Effector CD4-positive, alpha-beta T cell (primary cell): ENCODE data around the gene GALR2.
"Not testable (repeated sequence)": the region's sequence is repeated elsewhere in the genome, so short reads cannot be mapped to it uniquely, and the experiment has no call there.

Experiments used
- DNase-seq: peaks from one replicate; pipeline ENCODE4 v3.0.0-alpha.2; 2020
- total RNA-seq: gene quantifications from one replicate; lab custom pipeline; 2026; lab: John Stamatoyannopoulos, UW

GALR2 gene, protein sequence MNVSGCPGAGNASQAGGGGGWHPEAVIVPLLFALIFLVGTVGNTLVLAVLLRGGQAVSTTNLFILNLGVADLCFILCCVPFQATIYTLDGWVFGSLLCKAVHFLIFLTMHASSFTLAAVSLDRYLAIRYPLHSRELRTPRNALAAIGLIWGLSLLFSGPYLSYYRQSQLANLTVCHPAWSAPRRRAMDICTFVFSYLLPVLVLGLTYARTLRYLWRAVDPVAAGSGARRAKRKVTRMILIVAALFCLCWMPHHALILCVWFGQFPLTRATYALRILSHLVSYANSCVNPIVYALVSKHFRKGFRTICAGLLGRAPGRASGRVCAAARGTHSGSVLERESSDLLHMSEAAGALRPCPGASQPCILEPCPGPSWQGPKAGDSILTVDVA
- total RNA-seq: 1.1 reads per million

DNA sequence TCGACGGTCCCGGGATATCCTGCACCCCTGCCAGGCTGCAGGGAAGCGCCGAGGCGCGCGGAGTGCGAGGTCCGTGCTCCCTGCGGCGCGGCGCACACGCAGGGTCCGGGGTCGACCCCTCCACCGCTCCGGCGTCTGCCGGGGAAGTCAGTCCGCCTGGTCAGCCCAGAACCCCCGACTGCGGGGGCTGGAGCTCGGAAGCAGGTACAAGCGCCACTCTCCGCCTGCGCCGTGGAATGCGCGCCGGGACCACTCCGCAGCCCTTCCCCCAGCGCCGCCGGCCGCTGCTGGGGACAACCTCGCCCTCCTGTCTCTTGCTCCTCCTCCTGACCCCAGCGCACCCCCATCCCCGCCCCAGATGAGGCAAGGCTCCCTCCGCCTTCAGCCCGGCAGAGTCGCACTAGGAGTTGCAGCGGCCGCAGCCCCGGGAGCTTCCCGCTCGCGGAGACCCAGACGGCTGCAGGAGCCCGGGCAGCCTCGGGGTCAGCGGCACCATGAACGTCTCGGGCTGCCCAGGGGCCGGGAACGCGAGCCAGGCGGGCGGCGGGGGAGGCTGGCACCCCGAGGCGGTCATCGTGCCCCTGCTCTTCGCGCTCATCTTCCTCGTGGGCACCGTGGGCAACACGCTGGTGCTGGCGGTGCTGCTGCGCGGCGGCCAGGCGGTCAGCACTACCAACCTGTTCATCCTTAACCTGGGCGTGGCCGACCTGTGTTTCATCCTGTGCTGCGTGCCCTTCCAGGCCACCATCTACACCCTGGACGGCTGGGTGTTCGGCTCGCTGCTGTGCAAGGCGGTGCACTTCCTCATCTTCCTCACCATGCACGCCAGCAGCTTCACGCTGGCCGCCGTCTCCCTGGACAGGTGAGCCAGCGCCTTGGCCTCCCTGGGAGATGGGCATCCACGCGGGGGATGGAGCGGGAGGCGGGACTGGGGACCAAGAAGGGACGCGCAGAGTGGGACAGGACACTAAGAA lies at the start of gene GALR2:
TSS of gene GALR2 (plus strand) at position 392 of the 974 bp plus-strand sequence. CDS start at position 495, 103 bp downstream.
- no peak for DNase-seq

- DNase-seq: no peak
These were observed 49.3 kb upstream of the GALR2 start for GRCh38 chr17:76025294-76025693.

DNA sequence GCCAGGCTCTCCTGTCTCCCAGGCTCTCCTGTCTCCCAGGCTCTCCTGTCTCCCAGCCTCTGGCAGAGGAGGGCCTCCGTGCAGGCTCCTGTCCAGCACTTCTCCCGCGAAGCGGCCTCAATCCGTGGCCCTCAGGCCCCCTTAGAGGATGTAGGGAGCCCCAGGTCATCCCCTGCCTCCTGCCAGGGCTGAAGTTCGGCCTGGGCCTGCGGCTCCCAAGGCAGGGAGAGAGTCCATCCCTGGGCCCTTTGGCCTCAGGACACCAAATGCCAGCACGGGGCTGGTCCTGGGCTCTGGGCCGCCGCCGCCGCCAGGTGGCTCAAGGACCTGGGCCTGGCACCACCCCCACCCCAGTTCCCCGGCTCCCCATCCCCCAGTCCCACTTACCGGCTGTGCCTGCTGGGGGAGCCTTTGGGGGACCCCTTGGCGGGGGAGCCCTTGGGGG lies 47.8 kb upstream of the GALR2 start:
- DNase-seq: no peak

- DNase-seq: no peak
These were observed 47.3 kb upstream of the GALR2 start, which contains the start of gene EVPL for GRCh38 chr17:76027159-76027839. TSS of gene EVPL (minus strand) at chr17:76027306. CDS start at chr17:76027198, 108 bp downstream.

DNA sequence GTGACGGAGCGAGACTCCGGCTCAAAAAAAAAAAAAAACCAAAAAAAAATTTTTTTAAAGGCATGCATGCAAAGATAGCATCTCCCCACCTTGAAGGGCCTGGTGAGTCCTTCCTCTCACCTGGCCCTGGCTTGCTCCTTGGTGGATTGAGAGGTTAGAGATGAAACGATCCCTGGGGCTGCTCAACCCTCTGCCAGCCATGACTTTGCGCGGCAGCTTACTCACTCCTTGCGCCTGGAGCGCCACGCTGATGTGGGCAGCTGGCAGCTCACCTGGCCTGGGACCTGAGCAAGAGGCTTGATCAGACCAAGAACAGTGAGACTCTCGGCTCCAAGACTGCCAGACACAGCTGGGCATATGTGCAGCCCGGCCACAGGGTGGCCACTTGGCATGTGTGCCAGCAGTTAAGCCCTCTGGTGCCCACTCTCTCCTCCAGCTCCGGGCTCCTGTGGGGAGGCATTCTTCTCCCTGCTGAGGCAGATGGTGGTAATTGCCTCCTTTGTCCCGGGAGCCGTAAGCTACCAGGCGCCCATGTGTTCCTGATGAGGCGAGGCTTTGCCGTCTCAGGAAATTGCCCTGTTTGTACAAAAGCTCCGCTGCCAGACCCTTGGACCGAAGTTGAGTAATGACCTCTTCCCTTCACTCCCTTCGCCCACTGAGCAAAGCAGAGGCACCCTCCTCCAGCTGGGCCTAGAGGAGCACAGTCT lies 42.4 kb upstream of the GALR2 start:
- no peak for DNase-seq

DNA sequence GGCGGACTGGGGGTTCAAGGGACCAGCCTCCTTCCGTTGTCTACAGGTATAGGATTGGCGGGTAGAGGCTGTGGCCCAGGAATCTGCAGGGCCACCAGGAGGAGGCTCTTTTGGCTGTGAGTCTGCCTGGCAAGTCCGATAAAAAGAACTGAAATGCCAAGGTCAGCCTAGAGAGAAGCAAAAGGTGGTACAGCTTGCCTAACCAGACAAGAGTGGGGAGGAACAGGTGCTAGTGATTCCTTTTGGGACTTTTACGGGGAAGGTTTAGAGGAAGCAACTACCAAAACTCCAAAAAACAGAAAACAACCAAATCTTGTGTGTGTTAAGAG lies 41.8 kb upstream of the GALR2 start:
- DNase-seq: no peak

DNA sequence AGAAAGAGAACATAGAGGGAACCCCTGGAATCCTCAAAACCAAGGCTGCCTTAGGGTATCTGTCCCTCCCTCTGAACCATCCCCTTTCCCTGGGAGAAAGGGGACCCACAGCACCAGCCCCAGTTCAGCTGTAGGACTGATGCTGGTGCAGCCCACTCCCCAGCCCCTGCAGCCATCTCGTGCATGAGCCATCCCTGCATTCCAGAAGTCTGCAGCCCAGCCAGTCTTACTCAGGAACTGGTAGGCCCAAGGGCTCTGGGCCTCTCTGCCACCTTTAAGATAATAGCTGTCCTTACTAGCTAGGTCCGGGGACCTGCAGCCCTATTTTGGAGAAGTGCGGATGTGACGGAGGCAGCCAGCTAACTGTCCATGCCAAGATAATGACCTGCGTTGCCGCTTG lies 41.4 kb upstream of the GALR2 start:
- DNase-seq: no peak

- no peak for DNase-seq
These were observed 39.9 kb upstream of the GALR2 start for GRCh38 chr17:76034428-76035350.

- DNase-seq: no peak
These were observed 37.9 kb upstream of the GALR2 start for GRCh38 chr17:76036497-76037261.

GRCh38 chr17:76038050-76038449 lies 36.5 kb upstream of the GALR2 start:
- no peak for DNase-seq

DNA sequence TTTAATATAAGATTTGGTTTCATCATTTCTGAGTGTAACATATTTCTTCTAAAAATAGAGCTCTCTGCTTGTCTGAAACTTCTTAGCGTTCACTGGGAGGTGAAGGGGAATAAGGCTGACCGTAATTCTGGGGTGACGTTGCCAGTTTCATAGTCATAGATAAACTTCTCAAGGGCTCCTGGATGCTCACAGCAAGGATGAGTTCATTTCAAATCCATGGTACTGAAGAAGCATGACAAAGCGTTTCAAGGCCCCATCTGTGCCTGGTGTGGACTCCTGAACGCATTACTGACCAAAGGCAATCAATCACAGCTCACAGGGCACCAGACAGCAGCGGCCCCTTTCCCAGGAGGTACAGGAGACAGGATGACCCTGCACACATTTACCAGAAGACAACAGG lies 35.5 kb upstream of the GALR2 start:
- no peak for DNase-seq

GRCh38 chr17:76040376-76040775 lies 34.2 kb upstream of the GALR2 start:
- DNase-seq: no peak

DNA sequence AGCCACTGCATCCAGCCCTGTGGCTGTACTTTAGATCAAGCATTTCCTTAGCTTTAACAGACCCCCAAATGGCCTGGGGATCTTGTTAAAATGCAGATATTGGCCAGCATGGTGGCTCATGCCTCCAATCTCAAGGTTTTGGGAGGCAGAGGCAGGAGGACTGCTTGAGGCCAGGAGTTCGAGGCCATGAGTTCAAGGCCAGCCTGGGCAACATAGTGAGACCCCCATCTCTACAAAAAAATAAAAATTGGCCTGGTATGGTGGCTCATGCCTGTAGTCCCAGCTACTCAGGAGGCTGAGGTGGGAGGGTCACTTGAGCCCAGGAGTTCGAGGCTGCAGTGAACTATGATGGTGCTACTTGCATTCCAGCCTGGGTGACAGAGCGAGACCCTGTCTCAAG lies 31.7 kb upstream of the GALR2 start:
- not testable (repeated sequence) for DNase-seq

- DNase-seq: not testable (repeated sequence)
These were observed 30.0 kb upstream of the GALR2 start for GRCh38 chr17:76044475-76045007.

GRCh38 chr17:76046064-76046463 lies 28.5 kb upstream of the GALR2 start:
- DNase-seq: no peak

DNA sequence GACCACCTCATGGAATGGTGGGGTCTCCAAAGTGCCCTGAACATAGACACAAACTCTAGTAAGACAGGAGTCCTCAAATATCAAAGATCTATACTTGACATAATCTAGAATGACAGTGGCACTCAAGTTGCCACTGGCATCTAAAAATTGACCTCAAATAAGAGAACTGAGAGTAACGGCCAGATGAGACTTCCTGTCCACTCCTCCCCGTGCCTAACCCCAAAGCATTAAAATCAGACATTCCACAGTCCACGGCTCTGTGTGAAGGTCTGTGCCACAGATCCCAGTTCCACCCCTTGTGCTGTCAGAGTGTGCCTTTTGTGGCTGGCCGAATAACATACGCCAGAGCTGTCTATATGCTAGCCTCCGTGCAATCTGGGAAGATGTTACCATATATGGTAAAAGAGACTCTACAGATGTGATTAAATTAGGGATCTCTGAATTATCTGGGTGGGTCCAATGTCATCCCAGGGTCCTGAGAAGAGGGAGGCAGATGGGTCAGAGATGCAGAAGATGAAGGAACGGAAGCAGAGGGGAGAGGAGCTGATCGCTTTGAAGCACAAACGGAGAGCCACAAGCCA lies 26.5 kb upstream of the GALR2 start:
- DNase-seq: no peak

DNA sequence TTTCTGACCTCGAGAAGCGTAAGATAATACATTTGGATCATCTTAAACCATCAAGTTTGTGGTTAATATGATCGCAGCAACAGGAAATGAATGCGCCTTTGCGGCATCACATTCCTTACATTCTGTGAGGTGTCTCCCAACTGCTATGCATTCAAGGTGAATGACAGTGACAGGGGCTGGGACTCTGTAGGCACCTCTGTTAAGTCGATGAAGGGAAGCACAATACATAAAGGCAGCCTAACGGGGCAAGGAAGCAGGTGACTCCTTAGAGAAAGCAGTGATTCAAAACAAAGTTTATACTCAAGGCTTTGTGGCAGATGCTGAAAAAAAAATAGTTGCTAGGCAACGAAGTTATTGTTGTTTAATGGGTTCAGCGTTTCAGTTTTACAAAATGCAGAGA lies 25.9 kb upstream of the GALR2 start:
- no peak for DNase-seq

DNA sequence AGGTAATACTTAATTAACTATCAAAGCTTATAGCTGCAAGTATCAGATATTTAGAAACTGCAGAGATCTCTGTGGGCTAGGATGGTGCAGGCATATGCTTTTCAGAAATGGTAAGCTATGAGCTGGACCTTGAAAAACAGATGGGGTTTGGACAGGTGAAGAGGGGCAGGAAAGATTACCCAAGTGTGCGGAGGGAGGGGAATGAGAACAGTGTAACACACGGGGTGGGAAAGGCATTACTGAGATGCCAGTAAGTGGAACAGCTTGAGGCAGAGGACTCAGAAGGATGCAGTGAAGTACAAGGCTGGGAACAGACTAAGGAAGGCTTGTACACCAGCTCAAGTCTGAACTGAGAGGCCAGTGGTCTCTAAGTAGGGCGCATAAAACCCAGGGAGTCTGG lies 25.3 kb upstream of the GALR2 start:
- no peak for DNase-seq

- DNase-seq: no peak
These were observed 24.6 kb upstream of the GALR2 start for GRCh38 chr17:76049836-76050537.
